Upper lobe of left lung (tissue), 6 donors: ENCODE measurements around the gene LRRC23. TPM values are rescaled to one million over a fixed set of nuclear protein-coding genes. Genes with fewer than 3 reads are reported as not detected.
"Not testable (repeated sequence)": the region's sequence is repeated elsewhere in the genome, so short reads cannot be mapped to it uniquely, and the experiment has no call there.

Source experiments
- ATAC-seq, 2 donors: fragments of 200-7000 bp; cut with Tn5 transposase; one replicate each; pipeline ENCODE4 v1.9.1; 2022; ENCODE audit warnings: mild to moderate bottlenecking in 2 of 2, moderate library complexity in 2 of 2; ENCODE audit not compliant: low FRiP score in 2 of 2
- DNase-seq, 2 donors: peaks; one replicate each; pipeline ENCODE4 v3.0.0-alpha.2; 2019 to 2020
- H3K27ac ChIP-seq, 4 donors: fragments of 200-600 bp; sonication (generic); one replicate each; pipeline ENCODE4 v1.5.1; 2016 to 2019
- H3K27me3 ChIP-seq, 4 donors: fragments of 200-600 bp; sonication (generic); one replicate each; pipeline ENCODE4 v1.5.1; 2017 to 2019
- H3K36me3 ChIP-seq, 4 donors: fragments of 200-600 bp; sonication (generic); one replicate each; pipeline ENCODE4 v1.5.1; 2016 to 2019
- H3K4me1 ChIP-seq, 4 donors: fragments of 200-600 bp; sonication (generic); one replicate each; pipeline ENCODE4 v1.5.1; 2018 to 2019
- H3K4me3 ChIP-seq, 4 donors: fragments of 200-600 bp; sonication (generic); one replicate each; pipeline ENCODE4 v1.5.1; 2017 to 2019; ENCODE audit warnings: mild to moderate bottlenecking in 2 of 4, moderate library complexity in 1 of 4
- H3K9me3 ChIP-seq, 4 donors: fragments of 200-600 bp; sonication (generic); one replicate each; pipeline ENCODE4 v1.5.1; 2018 to 2019
- EP300 ChIP-seq, 4 donors: sonication (generic); formaldehyde crosslinking; IDR thresholded peaks; one replicate each; pipeline ENCODE4 v1.5.1; 2017; ENCODE audit warnings: antibody characterized with exemption in 4 of 4, control low read depth in 2 of 4
- POLR2A ChIP-seq, 4 donors: fragments of 450-650 bp; IDR thresholded peaks; one replicate each; pipeline ENCODE4 v1.5.1; 2016 to 2017; ENCODE audit warnings: antibody characterized with exemption in 4 of 4, mild to moderate bottlenecking in 2 of 4
- POLR2AphosphoS5 ChIP-seq, 2 donors: sonication (generic); formaldehyde crosslinking; IDR thresholded peaks; one replicate each; pipeline ENCODE4 v1.5.1; 2017; ENCODE audit warnings: antibody characterized with exemption in 2 of 2
- WGBS, 2 donors: methylation state at CpG; one replicate each; pipeline ENCODE4 v1.1.5; 2017 to 2018; 5-methylcytosine and 5-hydroxymethylcytosine counted together
- total RNA-seq, 6 donors: library from RNA; depleted of rRNA in 4 of 6; stranded (reverse); fragments of >200 nt in 4 of 6; gene quantifications; one replicate each; pipeline versions ENCODE4 v1.1.0 to v1.2.1, GENCODE V29; 2016 to 2021
- TF ChIP-seq, protein P1 (sequence below), 6 experiments: fragments of 450-650 bp in 4 of 6; fragments of 200-600 bp in 2 of 6; sonication (generic) in 2 of 6; IDR thresholded peaks; one replicate each; pipeline ENCODE4 v1.5.1; 2016 to 2019; ENCODE audit warnings: antibody characterized with exemption in 6 of 6
- donor health status: DM: no; HTN: no; CAD: no; lungs with moderate emphysema.
- donor health status: DM: no; HTN: yes; CAD: no; lungs with severe emphysema.

Gene LRRC23
- total RNA-seq, 6 donors from 2014 or later = 12.0 to 83.2 (median 29.1) TPM

DNA sequence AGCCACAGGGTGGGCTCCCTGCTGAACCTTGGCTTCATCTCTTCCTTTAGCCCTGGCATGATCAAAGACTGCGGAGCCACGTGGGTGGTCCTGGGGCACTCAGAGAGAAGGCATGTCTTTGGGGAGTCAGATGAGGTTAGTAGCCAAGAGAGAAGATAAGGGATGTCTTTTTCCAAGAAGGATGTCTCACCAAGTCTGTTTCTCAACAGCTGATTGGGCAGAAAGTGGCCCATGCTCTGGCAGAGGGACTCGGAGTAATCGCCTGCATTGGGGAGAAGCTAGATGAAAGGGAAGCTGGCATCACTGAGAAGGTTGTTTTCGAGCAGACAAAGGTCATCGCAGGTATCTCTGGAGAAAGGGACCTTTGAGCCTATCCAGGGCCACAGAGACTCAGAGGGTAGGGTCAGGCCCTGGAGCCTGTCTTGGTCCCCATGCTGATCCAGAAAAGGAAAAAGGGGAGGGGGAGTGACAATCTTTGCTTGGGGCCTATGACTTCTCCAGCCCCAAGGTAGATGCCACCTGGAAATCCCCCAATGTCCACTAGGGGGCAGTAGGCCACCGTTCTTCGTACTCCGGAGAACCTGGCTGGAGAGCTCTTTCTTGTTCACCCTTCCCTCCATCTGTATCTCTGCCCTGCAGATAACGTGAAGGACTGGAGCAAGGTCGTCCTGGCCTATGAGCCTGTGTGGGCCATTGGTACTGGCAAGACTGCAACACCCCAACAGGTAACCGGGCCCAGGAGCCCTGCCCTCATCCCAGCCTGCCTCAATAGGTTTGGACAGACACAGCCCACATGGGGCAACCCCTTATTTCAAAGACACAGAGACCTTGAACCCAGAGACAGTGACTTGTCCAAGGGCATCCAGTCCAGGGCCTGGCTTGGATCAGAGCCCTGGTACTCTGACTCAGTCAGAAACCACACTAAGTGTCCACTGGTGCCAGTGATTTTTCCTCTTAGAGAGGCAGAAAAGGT is 35.3 kb upstream of the LRRC23 start:
- ATAC-seq (peak in 1 of 2 donors; percentile 23), DNase-seq (peak in 1 of 2 donors; percentile 80)
- TF ChIP-seq EP300 (IDR thresholded peaks at IDR 0.05) = no peak
- TF ChIP-seq POLR2AphosphoS5 (IDR thresholded peaks at IDR 0.05) = no peak
- TF ChIP-seq, protein P1, sequence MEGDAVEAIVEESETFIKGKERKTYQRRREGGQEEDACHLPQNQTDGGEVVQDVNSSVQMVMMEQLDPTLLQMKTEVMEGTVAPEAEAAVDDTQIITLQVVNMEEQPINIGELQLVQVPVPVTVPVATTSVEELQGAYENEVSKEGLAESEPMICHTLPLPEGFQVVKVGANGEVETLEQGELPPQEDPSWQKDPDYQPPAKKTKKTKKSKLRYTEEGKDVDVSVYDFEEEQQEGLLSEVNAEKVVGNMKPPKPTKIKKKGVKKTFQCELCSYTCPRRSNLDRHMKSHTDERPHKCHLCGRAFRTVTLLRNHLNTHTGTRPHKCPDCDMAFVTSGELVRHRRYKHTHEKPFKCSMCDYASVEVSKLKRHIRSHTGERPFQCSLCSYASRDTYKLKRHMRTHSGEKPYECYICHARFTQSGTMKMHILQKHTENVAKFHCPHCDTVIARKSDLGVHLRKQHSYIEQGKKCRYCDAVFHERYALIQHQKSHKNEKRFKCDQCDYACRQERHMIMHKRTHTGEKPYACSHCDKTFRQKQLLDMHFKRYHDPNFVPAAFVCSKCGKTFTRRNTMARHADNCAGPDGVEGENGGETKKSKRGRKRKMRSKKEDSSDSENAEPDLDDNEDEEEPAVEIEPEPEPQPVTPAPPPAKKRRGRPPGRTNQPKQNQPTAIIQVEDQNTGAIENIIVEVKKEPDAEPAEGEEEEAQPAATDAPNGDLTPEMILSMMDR (IDR thresholded peaks at IDR 0.05) = peak; percentile 82 to 93 (median 88)
- no peak for TF ChIP-seq POLR2A (IDR thresholded peaks at IDR 0.05)
- no peaks in the 10 kb centered on the region for H3K9me3 ChIP-seq
- H3K36me3 ChIP-seq = peaks cover 3 to 41% (median 22%) of the 10 kb centered on the region in 4 donors
- H3K27me3 ChIP-seq = no peaks in the 10 kb centered on the region
- peak overlapping the region in 3 of 4 donors; percentile 93 to 100 (median 99) for H3K4me3 ChIP-seq
- peaks cover 46 to 66% (median 52%) of the 10 kb centered on the region in 4 donors for H3K4me1 ChIP-seq
- H3K27ac ChIP-seq = peak overlapping the region in 3 of 4 donors; percentile 95 to 97 (median 97)
- 36 to 48% methylated on average over 9 to 12 of the region's 12 CpGs for WGBS, 2 donors

DNA sequence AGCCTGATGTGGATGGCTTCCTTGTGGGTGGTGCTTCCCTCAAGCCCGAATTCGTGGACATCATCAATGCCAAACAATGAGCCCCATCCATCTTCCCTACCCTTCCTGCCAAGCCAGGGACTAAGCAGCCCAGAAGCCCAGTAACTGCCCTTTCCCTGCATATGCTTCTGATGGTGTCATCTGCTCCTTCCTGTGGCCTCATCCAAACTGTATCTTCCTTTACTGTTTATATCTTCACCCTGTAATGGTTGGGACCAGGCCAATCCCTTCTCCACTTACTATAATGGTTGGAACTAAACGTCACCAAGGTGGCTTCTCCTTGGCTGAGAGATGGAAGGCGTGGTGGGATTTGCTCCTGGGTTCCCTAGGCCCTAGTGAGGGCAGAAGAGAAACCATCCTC is 34.3 kb upstream of the LRRC23 start:
- H3K27ac ChIP-seq = peak overlapping the region in 1 of 4 donors; percentile 95
- not testable (repeated sequence) for H3K27me3 ChIP-seq, DNase-seq, H3K4me3 ChIP-seq, ATAC-seq, H3K9me3 ChIP-seq
- WGBS, 2 donors = 54 to 73% methylated on average over 4 of the region's 4 CpGs
- peaks cover 3 to 32% (median 15%) of the 10 kb centered on the region in 4 donors for H3K36me3 ChIP-seq
- peaks cover 49 to 71% (median 55%) of the 10 kb centered on the region in 4 donors for H3K4me1 ChIP-seq

DNA sequence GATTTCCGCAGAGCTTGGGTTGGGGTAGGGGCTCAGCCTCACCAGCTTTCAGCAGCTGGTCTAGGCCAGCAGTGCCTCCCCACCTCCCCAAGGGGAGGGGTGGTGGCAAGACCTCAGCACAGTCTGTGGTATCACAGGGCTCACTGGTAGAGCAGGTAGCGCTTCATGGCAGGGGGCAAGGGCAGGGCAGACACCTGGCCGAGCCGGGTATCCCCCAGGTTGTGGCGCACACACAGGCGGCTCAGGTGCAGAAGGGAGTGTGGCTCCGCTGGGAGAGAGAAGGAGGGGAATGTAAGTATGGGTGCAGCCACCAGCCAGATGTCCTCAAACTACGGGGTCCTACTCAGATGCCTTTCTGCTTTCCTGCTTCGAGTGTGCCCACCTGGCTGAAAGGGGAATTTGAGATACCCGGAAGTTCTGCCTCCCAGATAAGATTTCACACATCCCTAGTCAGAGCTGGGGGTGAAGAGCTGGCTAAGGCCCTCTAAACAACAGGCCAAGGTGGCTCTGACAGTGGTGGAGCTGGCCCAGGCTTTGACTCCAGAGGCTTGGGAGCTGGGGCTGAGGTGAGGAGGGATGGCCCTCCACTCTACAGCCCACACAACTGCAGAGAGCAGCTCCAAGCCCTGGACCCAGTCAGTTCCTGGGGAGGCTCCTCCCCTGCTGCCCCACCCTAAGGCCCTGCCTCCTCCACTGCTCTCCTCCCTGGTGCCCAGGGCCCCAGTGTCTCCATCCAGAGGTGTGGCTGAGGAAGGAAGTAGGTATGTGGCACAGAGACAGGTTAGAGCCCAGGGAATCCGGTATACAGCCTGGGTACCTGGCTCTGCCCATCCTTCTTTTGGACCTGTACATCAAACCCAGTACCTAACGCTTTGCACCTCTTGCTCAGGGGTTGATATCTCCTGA is 33.3 kb upstream of the LRRC23 start:
- DNase-seq (peak in 1 of 2 donors; percentile 72), ATAC-seq (no peak)
- H3K27ac ChIP-seq = peak overlapping the region in 3 of 4 donors; percentile 90 to 93 (median 93)
- WGBS, 2 donors = 53 to 68% methylated on average over 5 to 12 of the region's 12 CpGs
- TF ChIP-seq, protein P1 (IDR thresholded peaks at IDR 0.05) = no peak
- TF ChIP-seq EP300 (IDR thresholded peaks at IDR 0.05) = no peak
- peak in 1 of 4 donors; percentile 39 for TF ChIP-seq POLR2A (IDR thresholded peaks at IDR 0.05)
- no peak for TF ChIP-seq POLR2AphosphoS5 (IDR thresholded peaks at IDR 0.05)
- no peaks in the 10 kb centered on the region for H3K9me3 ChIP-seq
- H3K36me3 ChIP-seq = peaks cover 3 to 24% (median 18%) of the 10 kb centered on the region in 4 donors
- no peaks in the 10 kb centered on the region for H3K27me3 ChIP-seq
- peaks cover 49 to 71% (median 55%) of the 10 kb centered on the region in 4 donors for H3K4me1 ChIP-seq
- H3K4me3 ChIP-seq = peak overlapping the region in 3 of 4 donors; percentile 71 to 90 (median 78)

DNA sequence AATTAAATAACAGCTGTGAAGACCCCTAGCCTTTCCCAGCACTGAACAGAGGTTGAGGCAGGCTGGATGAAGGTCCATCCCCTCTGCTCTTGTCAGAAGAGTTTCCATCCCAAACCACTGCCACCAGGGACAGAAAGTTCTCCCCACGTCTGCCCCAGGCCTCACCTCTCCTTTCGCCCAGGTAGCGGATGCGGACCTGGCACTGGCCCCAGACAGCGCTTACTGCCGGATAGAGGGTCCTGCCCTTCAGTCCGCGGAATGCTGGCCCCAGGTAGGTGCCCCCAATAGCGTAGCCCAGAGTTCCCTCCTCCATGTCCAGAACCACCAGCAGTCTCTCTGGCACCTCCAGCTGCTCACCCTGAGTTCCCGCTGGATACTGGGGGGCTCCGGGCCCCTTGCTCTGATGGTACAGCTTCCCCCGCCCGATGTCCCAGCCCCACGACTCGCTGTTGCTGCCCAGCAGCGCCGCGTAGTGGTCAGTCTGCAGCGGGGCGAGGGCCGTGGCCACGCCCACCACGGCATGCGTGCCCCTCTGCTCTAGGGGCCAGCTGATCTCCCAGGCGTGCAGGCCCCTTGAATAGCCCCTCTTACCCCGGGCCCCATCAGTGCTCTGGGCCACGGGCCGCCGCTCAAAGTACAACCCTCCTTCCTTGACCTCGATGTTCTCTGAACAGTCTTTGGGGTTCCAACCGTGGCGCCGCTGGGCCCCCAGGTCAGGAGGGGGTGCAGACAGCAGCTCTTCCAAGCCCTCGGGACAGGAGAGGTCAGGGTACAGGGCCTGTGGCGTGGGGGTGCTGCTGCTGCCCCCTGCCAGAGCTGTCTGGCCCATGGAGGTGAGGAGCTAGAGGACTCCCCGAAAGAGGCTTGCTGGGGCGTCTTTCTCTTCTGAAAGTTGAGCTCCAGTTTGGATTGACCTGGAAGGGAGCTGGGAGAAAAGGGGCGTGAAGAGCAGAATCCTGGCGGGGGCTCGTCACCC is 32.3 kb upstream of the LRRC23 start:
- peaks cover 42 to 65% (median 49%) of the 10 kb centered on the region in 4 donors for H3K4me1 ChIP-seq
- peaks cover 3 to 24% (median 20%) of the 10 kb centered on the region in 4 donors for H3K36me3 ChIP-seq
- no peaks in the 10 kb centered on the region for H3K9me3 ChIP-seq
- peak overlapping the region; percentile 83 to 93 (median 92) for H3K27ac ChIP-seq
- TF ChIP-seq POLR2A (IDR thresholded peaks at IDR 0.05) (no peak), EP300 (IDR thresholded peaks at IDR 0.05) (no peak), POLR2AphosphoS5 (IDR thresholded peaks at IDR 0.05) (peak; percentile 33 to 42)
- TF ChIP-seq, protein P1 (IDR thresholded peaks at IDR 0.05) = peak; percentile 92 to 98 (median 96)
- no peaks in the 10 kb centered on the region for H3K27me3 ChIP-seq
- H3K4me3 ChIP-seq = peak overlapping the region; percentile 71 to 90 (median 82)
- ATAC-seq = peak; percentile 86 to 93
- peak; percentile 91 to 97 for DNase-seq
- 0 to 1% methylated on average over 5 to 38 of the region's 40 CpGs for WGBS, 2 donors
